Osteocyte (in vitro differentiated cells): ENCODE measurements around the gene CBX4. TPM values are rescaled to one million over a fixed set of nuclear protein-coding genes. Genes with fewer than 3 reads are reported as not detected.

ENCODE experiments used
- DNase-seq: peaks from one replicate; pipeline ENCODE4 v3.0.0; 2021; ENCODE audit warnings: mixed read lengths; ENCODE audit not compliant: unreplicated experiment; ENCODE audit errors: extremely low spot score
- H3K27ac Mint-ChIP-seq: one replicate; pipeline ENCODE4 v1.8.0; 2021; ENCODE audit warnings: mild to moderate bottlenecking, mixed read lengths; ENCODE audit not compliant: unreplicated experiment
- H3K27me3 Mint-ChIP-seq: one replicate; pipeline ENCODE4 v1.8.0; 2021; ENCODE audit warnings: mixed read lengths; ENCODE audit not compliant: unreplicated experiment
- H3K36me3 Mint-ChIP-seq: one replicate; pipeline ENCODE4 v1.8.0; 2021; ENCODE audit warnings: mixed read lengths; ENCODE audit not compliant: unreplicated experiment
- H3K4me1 Mint-ChIP-seq: one replicate; pipeline ENCODE4 v1.8.0; 2021; ENCODE audit warnings: mixed read lengths; ENCODE audit not compliant: unreplicated experiment
- H3K4me3 Mint-ChIP-seq: one replicate; pipeline ENCODE4 v1.8.0; 2021; ENCODE audit warnings: mild to moderate bottlenecking, moderate library complexity, mixed read lengths; ENCODE audit not compliant: unreplicated experiment
- H3K9me3 Mint-ChIP-seq: one replicate; pipeline ENCODE4 v1.8.0; 2021; ENCODE audit warnings: mixed read lengths; ENCODE audit not compliant: unreplicated experiment
- CTCF ChIP-seq: fragments of 200-600 bp; sonication (generic); IDR thresholded peaks from 2 replicates; pipeline ENCODE4 v1.5.0; 2021; ENCODE audit warnings: antibody characterized with exemption, mild to moderate bottlenecking, moderate library complexity
- total RNA-seq: library from RNA; stranded (reverse); gene quantifications from 2 replicates; pipeline ENCODE4 v1.2.1, GENCODE V29; 2021

CBX4 gene
- total RNA-seq, 1 donor from 2014 or later: 23.2 TPM

- peak overlapping the region; percentile 43 for H3K27ac Mint-ChIP-seq
- TF ChIP-seq CTCF: no peak
- no peak overlapping the region for H3K4me3 Mint-ChIP-seq
- H3K4me1 Mint-ChIP-seq: peaks cover 27% of the 10 kb centered on the region
- no peaks in the 10 kb centered on the region for H3K27me3 Mint-ChIP-seq
- no peaks in the 10 kb centered on the region for H3K9me3 Mint-ChIP-seq
- peaks cover 10% of the 10 kb centered on the region for H3K36me3 Mint-ChIP-seq
- DNase-seq: no peak
These were observed 7.7 kb downstream of the CBX4 start for GRCh38 chr17:79831265-79832217.

- Mint-ChIP-seq H3K27me3 (no peaks in the 10 kb centered on the region), H3K27ac (no peak overlapping the region), H3K4me3 (no peak overlapping the region), H3K4me1 (peaks cover 27% of the 10 kb centered on the region), H3K9me3 (no peaks in the 10 kb centered on the region), H3K36me3 (peaks cover 10% of the 10 kb centered on the region)
- no peak for TF ChIP-seq CTCF
- DNase-seq: no peak
These were observed 8.4 kb downstream of the CBX4 start for GRCh38 chr17:79830763-79831264.

- TF ChIP-seq CTCF: no peak
- peaks cover 10% of the 10 kb centered on the region for H3K36me3 Mint-ChIP-seq
- no peaks in the 10 kb centered on the region for H3K9me3 Mint-ChIP-seq
These were observed 8.9 kb downstream of the CBX4 start for GRCh38 chr17:79830303-79830702.

GRCh38 chr17:79829457-79829856 is 9.8 kb downstream of the CBX4 start:
- H3K27ac Mint-ChIP-seq: no peak overlapping the region
- H3K4me1 Mint-ChIP-seq: peaks cover 22% of the 10 kb centered on the region
- H3K9me3 Mint-ChIP-seq: no peaks in the 10 kb centered on the region
- TF ChIP-seq CTCF: no peak
- no peak overlapping the region for H3K4me3 Mint-ChIP-seq
- H3K36me3 Mint-ChIP-seq: peaks cover 3% of the 10 kb centered on the region
- no peaks in the 10 kb centered on the region for H3K27me3 Mint-ChIP-seq
- DNase-seq: no peak

More at GRCh38 chr17:79830303-79830702, 8.9 kb downstream of the CBX4 start:
- Mint-ChIP-seq H3K4me3 (no peak overlapping the region), H3K27ac (no peak overlapping the region), H3K4me1 (peaks cover 27% of the 10 kb centered on the region), H3K27me3 (no peaks in the 10 kb centered on the region)
- no peak for DNase-seq

- Mint-ChIP-seq H3K36me3 (peaks cover 3% of the 10 kb centered on the region), H3K27me3 (no peaks in the 10 kb centered on the region), H3K27ac (no peak overlapping the region), H3K4me1 (peaks cover 22% of the 10 kb centered on the region), H3K4me3 (no peak overlapping the region), H3K9me3 (no peaks in the 10 kb centered on the region)
- DNase-seq: no peak
- no peak for TF ChIP-seq CTCF
These were observed 10.2 kb downstream of the CBX4 start for GRCh38 chr17:79829004-79829403.
